H1 (cell line): ENCODE results near the gene ROS1.

Experiments
- CTCF ChIP-seq, 3 experiments: IDR thresholded peaks; 1 replicate in 2 of 3; 2 replicates in 1 of 3; pipeline versions ENCODE4 v1.5.1 to v1.6.1; 2011; ENCODE audit warnings: low read length in 3 of 3, mild to moderate bottlenecking in 3 of 3, inconsistent platforms in 2 of 3, low read depth in 1 of 3, moderate library complexity in 1 of 3; ENCODE audit not compliant: insufficient read depth in 1 of 3; ENCODE audit errors: control extremely low read depth in 1 of 3
- GTF2F1 ChIP-seq: IDR thresholded peaks from 2 replicates; pipeline ENCODE4 v1.6.1; 2012; ENCODE audit warnings: low read depth, low read length, improper control_type of control experiment, borderline replicate concordance
- HDAC6 ChIP-seq: IDR thresholded peaks from one replicate; pipeline ENCODE4 v1.7.1; 2012; ENCODE audit warnings: low read depth, mild to moderate bottlenecking, inconsistent platforms, low read length, moderate library complexity
- JUN ChIP-seq: IDR thresholded peaks from 2 replicates; pipeline ENCODE4 v1.6.1; 2011; ENCODE audit warnings: low read depth, mild to moderate bottlenecking, improper control_type of control experiment, low read length
- JUND ChIP-seq: IDR thresholded peaks from 2 replicates; pipeline ENCODE4 v1.6.1; 2011; ENCODE audit warnings: mild to moderate bottlenecking, improper control_type of control experiment, low read length
- RNF2 ChIP-seq: fragments of 200-900, 300-1000 bp; sonication (generic); IDR thresholded peaks from 2 replicates; pipeline ENCODE4 v1.7.1; 2016; ENCODE audit warnings: borderline replicate concordance, low read depth, mild to moderate bottlenecking, antibody characterized with exemption, low read length; ENCODE audit not compliant: poor library complexity, severe bottlenecking; ENCODE audit errors: missing control alignments
- SUZ12 ChIP-seq: fragments of 200-600 bp; sonication (generic); IDR thresholded peaks from 2 replicates; pipeline ENCODE4 v1.6.1; 2012; ENCODE audit warnings: mild to moderate bottlenecking, inconsistent platforms, low read length, moderate library complexity, mixed read lengths
- TAF1 ChIP-seq: IDR thresholded peaks from 2 replicates; pipeline ENCODE4 v1.6.1; 2011; ENCODE audit warnings: mild to moderate bottlenecking, low read depth, low read length

GRCh38 chr6:117465691-117466090, 39.9 kb upstream of the ROS1 start:
- TF ChIP-seq SUZ12 (no peak), JUN (no peak), TAF1 (no peak), GTF2F1 (no peak), CTCF (IDR thresholded peaks at IDR 0.05; ENCODE audit: control extremely low read depth in 1 of 3, insufficient read depth in 1 of 3, low read depth in 1 of 3, low read length in 3 of 3) (no peak), RNF2 (no peak), HDAC6 (no peak), JUND (no peak)
